T-helper 9 cell (primary cell): Measurements from ENCODE around the gene SLC45A1.
"Not testable (repeated sequence)": the region's sequence is repeated elsewhere in the genome, so short reads cannot be mapped to it uniquely, and the experiment has no call there.

ENCODE experiments used
- DNase-seq: peaks from one replicate; pipeline ENCODE4 v3.0.0-alpha.2; 2020
- total RNA-seq, 2 donors: gene quantifications; one replicate each; lab custom pipeline; 2026; lab: John Stamatoyannopoulos, UW

Gene SLC45A1
- total RNA-seq = 0.24 to 1.2 reads per million in 2 donors

DNA sequence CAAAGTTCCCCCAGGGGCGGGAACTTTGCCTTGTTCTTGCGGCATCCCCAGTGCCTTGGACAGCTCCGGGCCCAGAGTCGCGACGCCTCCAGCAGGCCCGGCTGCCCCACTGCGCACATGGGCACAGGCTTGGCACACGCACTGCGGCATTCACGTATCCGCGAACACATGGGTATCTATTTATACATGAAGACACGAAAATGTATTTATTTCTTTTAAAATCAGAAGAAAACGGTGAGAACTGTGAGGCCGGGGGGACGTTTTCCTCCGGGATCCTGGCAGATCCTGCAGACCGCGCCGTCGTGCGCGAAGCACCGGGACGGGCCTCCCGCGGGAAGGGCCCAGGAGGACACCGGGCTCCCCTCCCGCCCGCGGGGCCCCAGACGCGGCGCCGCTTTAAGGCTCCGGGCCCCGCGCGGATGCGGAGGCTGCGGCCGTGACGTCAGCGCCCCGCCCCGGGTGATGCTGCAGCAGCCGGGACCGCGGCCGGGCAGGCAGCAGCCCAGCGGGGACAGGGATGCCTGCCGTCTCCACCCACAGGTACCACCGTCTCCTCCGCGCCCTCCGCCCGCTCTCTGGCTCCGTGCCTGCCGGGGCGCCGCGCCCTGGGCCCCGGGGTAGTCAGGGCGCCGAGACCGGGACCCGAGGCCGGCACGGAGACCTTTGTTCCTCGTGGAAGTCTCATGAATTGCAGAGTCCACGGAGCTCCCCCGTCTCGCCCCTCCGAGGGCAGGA is at the start of gene SLC45A1:
SLC45A1 (plus strand) TSS at position 468 of the 735 bp plus-strand sequence. CDS start 6,216 bp downstream, outside the sequence.
- peak; percentile 73 for DNase-seq

DNA sequence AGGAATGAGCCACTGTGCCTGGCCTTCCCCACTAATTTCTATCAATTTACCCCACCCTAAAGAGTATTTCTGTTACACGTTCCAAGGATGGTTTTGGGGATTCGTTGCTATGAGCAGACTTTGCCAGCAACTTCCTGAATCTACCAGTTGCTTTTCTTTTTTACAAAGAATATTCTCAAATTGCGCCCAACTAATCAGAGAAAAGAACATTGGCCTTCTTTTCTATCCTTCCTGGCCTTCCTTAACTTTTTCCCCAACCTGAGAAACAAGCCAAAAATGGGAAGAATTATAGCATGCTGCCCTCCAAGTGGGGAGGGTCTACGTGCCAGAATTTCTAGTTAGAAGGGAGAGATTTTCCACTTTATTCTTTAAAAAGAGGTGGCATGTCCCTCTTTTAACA is 44.9 kb upstream of the SLC45A1 start:
- no peak for DNase-seq

DNA sequence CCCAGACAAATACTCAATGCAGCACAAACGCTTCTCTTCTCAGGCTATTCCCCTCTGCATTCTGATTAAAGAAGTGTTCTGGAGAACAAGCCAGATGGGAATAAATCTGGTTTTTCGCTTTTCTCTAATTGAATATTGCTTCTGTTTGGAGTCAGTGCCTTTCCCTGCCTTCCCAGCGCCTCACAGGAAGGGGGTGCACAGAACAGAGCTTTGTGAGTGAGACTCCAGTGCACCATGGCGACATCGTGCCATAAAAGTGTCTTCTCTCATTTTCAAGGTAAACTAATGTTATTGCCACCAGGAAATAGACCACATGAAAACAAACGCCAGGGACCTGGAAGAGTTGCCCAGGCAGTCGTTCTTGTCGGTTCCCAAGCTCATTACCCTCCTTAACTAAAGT is 43.6 kb upstream of the SLC45A1 start:
- DNase-seq = no peak

DNA sequence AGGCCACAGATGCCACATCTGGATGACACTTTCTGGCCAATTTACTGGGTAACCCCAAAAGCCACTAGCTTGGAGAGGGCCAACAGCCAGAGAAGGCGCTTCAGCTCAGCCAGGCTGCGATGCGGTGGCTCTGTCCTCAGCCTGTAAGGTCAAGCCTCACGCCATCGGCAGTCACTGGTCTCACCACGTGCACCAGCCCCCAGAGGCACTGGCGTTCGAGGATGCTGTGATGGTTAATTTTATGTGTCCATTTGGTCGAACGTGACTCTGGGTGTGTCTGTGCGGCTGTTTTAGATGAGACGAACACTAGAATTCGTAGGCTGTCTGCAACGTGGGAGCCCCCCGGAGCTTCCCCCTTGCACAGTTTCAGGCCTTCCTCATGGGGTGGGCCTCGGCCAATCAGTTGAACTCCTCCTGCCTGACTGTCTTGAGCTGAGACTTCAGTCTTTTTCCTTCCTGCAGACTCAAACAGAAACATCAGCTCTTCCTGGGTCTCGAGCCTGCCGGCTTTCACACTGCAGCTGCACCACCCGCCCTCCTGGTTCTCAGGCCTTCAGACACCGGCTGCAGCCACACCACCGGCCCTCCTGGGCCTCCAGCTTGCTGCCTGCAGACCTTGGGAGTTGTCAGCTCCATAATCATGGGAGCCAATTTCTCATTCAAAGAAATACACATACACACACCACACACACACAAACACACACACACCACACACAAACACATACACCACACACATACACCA is 41.6 kb upstream of the SLC45A1 start:
- DNase-seq = no peak

DNA sequence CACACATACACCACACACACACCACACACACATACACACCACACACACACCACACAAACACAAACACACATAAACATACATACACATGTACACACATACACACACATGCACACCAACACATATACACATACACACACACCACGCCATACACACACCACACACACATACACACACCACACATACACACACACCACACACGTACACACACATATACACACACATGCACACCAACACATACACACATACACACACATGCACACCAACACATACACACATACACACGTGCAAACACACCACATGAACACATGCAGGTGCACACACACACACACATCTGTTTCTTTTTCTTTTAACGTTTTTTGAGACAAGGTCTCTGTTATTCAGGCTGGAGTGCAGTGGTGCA is 41.0 kb upstream of the SLC45A1 start:
- DNase-seq = no peak

DNA sequence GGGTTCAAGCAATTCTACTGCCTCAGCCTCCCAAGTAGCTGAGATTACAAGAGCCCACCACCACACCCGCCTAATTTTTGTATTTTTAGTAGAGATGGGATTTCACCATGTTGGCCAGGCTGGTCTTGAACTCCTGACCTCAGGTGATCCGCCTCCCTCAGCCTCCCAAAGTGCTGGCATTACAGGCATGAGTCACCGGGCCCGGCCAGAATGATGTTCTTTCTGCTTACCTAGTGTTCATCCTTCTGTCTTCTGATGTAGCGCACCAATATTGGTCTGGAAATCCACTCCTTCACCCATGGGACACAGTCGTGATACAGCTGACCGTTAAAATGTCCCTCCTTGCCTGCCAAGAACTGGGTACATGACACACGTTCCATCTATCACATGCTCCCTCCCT is 39.2 kb upstream of the SLC45A1 start:
- DNase-seq = not testable (repeated sequence)

DNA sequence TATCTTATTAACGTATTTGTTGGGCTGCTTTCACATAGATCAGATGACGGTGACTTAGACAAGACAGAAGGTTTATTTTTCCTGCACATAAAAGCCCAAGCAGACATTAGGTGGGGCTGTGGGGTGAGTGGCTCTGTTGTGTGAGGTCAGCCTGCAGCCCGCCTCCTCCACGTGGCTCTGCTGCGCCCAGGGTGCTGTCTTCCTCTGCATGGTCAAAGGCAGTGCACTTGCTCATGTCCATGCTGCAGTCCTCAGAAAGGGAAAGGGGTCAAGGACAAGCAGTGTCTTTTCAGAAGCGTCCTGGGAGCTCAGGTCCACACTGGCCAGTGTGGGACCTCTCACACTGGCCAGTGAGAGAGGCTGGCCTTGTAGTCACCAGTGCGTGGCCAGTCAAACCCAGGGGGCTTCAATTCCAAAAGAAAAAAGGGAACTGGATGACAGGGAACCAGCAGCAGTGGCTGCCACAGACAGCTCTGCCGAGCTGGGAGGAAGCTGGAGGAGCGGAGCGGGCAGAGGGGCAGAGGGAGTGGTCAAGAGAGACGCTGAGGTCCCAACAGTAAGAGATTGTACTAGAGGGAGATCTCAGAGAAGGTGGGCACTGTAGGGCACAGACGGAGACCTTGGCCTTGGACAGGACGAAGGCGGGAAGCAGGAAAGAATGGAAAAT is 35.9 kb upstream of the SLC45A1 start:
- no peak for DNase-seq

DNA sequence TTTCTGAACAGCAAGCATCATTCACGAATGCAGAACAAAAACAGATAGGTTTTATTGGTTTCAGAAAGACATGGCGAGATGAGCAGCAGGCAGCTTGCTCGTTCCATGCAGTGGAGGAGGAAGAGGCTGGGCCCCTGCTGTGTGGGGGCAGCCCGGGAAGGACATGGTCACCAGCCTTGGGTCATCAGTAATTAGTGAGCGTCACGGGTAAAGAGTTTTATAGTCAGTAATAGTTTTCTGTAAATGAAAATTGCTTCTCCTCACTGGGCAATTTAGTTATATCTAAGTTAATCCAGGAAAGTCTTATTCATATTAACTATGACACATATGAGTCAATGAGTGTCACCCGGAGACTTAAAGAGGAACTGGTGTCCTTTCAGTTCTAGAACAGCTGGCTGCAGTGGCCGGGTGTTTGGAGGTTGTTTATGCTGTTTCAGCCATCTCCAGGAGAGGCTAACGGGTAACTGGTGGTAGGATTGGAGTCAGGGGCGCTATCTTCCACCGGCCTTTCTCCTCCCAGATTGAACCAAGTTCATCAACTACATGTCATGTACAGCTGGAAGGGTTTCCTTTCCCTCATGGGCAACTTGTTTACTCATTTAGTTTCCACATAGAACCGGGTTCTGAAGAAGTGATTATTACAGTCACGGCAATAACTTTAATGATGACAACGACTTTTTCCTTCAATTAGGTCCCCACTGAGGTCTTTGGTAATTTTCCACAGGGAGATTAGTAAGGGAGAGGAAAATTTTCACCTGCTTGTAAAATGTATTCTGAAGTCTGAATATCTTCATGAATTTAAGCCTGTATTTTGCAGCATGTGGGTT is 34.6 kb upstream of the SLC45A1 start:
- no peak for DNase-seq

DNA sequence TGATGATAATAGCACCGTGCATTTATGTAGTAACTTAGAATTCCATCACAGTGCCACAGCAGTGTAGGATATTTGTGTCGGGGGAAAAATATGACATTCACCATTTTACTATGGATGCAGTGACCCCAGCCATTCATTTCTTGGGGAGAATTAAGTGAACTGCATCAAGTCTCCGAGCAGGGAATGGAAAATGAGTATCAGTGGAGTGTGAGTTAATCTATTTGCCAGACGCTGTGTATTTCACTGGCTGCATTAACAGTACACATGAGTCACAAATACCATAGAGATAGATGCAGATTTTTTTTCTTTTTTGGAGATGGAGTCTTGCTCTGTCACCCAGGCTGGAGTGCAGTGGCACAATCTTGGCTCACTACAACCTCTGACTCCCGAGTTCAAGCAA is 33.8 kb upstream of the SLC45A1 start:
- DNase-seq = no peak

DNA sequence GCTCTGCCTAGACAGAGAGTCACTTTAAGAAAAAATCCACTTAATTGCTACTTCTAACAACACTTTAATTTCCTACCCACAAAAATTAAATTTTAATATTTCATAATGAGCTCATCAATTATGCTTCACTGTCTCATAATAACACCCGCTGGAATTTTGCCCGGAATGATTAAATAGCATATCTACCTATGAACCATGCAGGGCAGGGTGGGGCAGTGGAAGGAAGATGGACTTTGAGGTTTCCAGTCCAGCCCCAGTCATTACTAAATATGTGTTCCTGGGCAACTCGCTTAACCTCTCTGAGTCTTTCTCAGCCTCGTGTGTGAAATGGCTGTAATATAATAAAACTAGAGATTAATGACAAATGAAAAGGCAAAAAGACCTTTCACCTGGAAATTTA is 32.8 kb upstream of the SLC45A1 start:
- DNase-seq = no peak

DNA sequence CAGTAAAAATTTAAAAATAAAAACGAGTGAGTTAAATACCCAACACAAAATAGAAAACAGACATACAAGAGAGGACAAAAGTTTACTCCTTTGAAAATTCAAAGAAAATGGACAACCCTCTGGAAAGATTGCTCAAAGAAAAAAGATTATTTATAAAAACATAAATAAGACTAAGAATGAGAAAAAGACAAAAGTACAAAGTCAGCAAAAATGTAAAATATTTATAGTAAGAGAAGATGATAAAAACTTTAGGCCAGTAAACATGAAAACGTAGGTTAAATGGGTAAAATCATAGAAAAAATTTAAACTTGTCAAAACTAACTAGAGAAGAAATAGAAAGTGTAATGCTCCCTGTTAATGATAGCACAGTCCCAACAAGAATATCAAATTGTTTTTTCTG is 31.9 kb upstream of the SLC45A1 start:
- DNase-seq = no peak

DNA sequence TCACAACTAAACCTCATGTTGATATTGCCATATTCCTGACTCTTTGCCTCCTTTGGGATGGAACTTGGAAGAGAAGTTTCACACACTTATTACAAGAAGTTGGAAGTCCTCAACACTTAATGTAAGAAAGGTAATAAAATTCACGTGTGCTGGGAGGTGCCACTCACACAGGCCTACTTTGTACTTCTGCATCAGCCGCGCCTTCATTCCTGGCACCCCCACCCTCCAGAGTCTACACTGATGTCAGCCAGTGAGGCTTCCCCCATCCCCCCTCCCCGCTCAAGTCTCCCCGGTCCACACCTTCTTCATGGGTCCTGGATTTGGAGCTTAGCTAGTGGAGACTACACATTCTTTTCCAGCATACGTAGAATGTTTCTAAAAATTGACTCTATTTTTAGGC is 24.8 kb upstream of the SLC45A1 start:
- DNase-seq = no peak

DNA sequence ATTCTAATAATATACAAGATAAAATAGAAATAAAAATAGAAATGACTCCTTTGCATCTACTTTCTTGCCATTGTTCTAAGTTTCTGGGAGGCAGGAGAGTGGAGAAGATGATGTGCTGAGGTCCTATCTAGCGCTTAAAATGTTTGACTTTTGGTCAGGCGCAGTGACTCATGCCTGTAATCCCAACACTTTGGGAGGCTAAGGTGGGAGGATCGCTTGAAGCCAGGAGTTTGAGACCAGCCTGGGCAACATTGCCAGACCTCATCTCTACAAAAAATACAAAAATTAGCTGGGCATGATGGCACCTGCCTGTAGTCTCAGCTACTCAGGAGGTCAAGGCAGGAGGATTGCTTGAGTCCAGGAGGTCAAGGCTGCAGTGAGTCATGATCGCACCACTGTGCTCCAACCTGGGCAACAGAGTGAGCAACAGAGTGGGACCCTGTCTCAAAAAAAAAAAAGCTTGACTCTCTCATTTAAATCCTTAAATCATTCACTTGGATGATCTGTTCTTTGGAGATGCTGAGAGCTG is 24.2 kb upstream of the SLC45A1 start:
- no peak for DNase-seq

DNA sequence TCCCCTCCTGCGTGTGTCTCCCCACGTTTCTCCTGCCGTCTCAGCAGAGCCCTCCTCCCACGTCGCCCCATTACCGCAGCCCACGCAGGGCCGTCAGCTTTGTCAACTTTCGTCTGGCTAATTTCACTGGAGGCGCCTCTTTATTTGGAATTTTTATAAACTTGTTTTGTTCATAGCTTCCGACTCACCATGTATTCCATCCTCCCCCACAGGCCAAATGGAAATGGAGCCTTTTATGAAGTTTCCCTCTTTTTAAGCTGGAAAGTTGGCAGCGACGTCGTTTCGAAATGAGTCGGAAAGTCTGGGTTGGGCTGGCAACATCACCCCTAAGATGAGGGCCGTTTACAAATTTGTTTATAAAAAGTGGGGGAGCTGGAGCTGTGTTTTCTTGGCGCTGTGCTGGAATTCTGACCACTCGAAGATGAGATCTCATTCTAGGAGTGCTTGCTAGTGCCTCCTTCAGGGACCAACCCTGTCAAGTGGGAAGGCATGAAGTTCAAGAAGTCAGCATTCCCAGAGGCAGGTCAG is 23.7 kb upstream of the SLC45A1 start:
- no peak for DNase-seq

DNA sequence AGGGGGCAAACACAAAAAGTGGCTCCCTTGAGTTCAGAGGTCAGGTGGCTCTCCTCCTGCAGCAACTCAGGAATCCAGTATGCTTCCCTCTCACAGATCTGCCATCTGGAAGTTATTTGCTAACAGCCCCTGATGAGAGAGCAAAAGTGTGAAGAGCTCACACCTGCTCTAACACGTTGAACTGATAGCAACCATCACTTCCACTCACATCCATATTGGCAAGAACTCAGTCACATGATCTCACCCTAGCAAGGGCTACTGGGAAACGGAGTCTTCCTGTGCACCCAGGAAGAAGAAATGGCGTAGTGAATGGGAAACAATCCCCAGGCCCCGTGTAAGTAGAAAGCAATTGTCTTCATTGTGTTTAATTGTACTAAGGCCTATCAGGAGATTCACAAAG is 20.7 kb upstream of the SLC45A1 start:
- no peak for DNase-seq

DNA sequence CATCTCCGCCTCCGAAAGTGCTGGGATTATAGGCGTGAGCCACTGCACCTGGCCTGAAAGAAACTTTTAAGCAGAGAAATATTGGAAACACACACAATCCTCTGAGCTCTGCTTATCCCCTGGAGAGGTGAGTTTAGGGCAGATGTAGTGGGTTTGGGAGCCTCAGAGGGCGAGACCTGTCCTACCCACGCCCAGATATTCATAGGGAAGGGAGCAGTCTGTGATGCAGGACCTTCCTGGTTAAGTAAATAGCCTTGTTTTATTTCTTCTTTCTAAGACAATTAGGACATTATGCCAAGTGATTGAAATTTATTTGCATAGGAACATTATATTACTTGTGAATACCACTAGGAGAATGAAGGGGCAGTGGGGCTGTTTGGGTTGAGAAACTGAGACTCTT is 18.0 kb upstream of the SLC45A1 start:
- DNase-seq = no peak

DNA sequence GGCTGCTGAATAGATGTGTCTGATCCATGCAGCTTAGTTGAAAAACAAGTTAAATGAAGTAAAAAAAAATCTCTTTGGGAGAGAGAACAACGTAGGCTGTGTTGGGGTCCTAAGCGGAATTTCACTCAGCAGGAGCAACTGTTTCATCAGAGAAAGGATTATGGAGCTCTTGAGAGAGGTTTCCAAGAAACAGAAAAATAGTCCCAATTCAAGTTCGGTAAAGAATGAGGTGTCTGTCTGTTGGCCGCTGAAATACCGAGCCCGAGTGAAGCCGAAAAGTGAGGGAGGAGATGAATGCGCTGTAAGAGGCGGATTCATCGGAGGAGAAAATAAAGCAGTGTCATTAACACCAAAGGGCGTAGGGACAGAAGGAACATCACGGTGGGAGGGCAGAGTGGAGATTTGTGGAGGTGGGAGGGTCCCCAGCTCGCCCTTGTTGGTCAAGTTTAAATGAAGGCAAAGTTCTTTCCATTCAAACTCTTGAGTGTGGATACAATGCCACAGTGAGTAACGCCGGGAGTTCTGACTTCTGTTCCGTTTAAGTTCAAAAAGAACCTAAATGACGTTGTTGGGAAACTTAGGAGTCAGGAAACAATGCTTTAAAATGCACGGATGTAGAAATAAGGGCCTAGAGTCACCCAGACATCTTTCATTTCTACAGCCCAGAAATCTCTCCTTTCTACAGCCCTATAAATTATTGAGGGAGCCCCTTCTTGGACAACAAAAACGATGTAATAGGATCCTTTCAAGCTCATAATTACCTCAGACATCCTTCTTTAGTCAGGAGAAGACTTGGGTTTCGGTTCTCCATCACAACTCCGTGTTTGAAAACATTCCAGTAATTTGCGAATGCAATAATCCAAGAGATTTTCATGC is 15.6 kb upstream of the SLC45A1 start:
- DNase-seq = no peak

DNA sequence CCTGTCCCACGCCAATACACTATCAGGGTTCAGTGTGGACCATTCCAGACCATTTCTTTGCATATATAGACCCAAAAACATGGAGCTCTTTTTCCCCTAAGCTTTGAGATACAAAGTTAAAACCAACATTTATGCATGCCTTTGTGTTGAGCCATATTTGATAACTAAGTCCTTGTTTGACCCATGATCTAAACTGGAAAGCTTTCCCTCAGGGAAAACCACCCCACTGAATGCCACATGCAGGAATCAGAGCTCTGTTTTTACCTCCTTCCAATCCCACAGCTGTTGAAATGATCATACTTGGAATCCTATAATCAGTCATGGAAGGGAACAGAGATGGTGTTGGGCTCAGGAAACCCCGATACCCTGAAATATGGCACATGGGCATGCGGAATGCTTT is 14.8 kb upstream of the SLC45A1 start:
- no peak for DNase-seq

DNA sequence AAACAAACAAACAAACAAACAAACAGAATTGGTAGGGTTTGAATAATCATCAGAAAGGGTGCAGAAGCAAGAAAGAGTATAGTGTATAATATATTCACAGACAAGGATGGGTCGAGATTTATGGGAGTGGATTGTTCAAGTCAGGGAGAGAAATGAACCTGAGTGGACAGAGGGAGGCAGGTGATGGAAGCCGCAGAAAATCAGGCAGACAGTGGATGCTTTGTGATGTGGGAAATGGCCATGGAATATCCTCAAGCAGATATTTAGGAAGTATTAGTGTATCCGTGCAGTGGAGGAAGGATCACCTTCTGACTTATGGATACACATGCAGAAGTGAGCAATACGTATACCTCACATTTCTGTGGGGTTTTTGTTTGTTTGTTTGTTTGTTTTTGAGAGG is 14.0 kb upstream of the SLC45A1 start:
- no peak for DNase-seq

DNA sequence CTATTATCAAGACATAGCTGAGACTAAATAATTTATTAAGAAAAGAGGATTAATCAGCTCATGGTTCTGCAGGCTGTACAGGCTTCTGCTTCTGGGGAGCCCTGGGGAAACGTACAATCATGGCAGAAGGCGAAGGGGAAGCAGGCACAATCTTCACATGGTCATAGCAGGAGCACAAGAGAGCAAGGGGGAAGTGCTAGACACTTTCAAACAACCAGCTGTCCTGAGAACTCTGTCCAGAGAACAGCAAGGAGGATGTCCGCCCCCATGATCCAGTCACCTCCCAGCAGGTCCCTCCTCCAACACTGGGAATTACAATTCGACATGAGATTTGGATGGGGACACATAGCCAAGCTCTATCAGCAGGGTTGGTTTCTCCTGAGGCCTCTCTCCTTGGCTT is 10.3 kb upstream of the SLC45A1 start:
- no peak for DNase-seq

DNA sequence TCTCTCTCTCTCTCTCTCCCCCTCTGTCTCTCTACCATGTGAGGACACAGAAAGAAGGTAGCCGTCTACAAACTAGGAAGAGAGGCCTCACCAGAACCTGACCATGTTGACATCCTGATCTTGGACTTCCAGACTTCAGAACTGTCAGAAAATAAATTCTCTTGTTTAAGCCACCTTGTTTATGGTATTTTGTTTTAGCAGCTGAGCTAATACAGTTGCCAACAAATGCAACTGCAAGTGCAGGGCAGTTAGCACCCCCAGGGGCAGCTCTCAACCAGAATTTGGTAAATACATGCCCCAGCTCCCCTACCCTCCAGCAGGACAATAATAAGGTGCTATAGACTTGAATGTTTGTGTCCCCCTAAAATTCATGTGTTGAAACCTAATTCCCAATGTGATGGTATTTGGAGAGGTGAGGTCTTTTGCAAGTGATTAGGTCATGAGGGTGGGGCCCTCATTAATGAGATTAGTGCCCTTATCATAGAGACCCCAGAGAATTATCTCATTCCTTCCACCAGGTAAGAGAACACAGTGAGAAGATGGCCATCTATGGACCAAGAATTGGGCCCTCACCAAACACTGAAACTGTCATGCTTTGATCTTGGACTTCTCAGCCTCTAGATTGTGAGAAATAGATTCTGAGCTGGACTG is 6.7 kb upstream of the SLC45A1 start:
- DNase-seq = no peak
